ENCODE results near the gene ATOSB. TPM values are rescaled to one million over a fixed set of nuclear protein-coding genes. Genes with fewer than 3 reads are reported as not detected.

Gene ATOSB
- polyA plus RNA-seq, 3 donors, result 11.8 to 12.3 (median 12.0) TPM

- DNase-seq (ENCODE audit: low read depth in 3 of 3, low spot score in 2 of 3), result peak in 1 of 3 donors; percentile 76
These were observed 19.4 kb downstream of the ATOSB start, which contains the start of gene PIGO for GRCh38 chr9:35096035-35096849. TSS of gene PIGO (minus strand) at chr9:35096591. CDS start at chr9:35095565, 1,026 bp downstream.

DNA sequence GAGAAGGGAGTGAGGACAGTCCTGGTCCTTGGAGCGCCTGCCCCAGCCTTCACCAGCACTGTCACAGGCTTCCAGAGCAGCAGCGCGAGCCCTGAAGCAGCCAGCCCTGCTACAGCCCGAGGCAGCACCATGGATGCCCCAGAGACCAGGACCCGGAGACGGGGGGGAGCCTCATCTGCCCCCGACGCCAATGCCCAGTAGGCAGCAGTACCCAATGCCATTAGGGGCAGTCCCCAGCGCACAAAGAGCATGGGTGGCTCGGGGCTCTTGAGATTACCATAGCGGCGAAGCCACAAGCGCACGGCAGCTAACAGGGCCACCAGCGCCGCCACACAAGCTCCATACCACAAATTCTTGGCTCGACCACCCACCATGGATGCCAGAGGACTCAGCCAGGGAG, 24.1 kb downstream of the ATOSB start:
- no peak for DNase-seq (ENCODE audit: low read depth in 3 of 3, low spot score in 2 of 3)

DNA sequence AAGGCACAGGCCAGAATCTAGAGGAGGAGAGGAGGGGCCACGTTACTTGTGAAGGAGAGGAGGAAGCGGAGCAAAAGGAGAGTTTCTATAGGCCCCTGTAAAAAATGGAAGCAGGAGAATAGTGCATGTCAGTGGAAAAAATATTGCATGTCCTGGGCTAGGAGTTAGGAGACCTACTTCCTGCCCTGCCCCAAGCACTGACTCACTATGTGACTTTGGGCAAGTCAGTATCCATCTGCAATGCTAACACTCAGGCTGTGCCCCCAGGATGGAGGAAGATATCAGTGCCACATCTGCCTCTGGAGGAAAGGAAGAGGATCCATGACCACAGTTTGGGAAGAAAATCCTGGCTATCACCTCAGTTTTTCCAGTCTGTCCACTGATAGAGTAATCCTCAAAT, 26.2 kb downstream of the ATOSB start:
- DNase-seq (ENCODE audit: low read depth in 3 of 3, low spot score in 2 of 3), result no peak

DNA sequence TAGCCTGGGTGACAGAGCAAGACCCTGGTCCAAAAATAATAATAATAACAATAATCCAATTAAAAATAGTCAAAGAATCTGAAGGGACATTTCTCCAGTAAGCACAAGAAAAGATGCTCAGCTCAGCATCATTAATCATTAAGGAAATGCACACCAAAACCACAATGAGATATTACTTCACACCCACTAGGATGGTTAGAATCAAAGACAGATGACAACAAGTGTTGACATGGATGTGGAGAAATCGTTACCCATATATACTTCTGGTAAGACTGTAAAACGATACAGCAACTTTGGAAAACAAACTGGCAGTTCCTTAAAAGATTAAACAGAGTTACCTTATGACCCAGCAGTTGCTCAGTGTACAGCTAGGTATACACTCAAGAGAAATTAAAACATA, 30.6 kb downstream of the ATOSB start:
- DNase-seq (ENCODE audit: low read depth in 3 of 3, low spot score in 2 of 3), result no peak

- peak; percentile 77 to 88 (median 84) for DNase-seq (ENCODE audit: low read depth in 3 of 3, low spot score in 2 of 3)
These were observed 36.0 kb downstream of the ATOSB start, which contains the start of gene FANCG for GRCh38 chr9:35079426-35080341. TSS of gene FANCG (minus strand) at chr9:35079942. CDS start at chr9:35079524, 418 bp downstream.

- DNase-seq (ENCODE audit: low read depth in 3 of 3, low spot score in 2 of 3), result no peak
These were observed 36.6 kb downstream of the ATOSB start for GRCh38 chr9:35079041-35079425.

DNA sequence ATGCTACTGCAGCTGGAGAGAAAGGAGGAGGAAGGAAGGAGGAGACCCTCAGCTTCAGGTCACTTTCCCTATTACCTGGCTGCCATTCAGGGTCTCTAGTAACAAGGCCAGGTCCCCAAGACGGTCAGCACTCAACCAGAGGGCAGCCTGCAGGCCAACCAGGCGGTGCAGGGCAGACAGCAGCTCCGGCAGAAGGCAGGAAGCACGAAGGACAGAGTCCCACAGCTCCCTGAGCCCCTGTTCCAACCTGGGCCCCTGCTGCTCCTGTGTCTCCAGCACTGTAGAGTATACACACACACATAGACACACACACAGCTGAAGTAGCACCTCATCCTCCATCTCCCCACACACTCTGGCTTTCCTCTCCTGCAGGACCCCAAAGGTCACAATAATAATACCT, 37.6 kb downstream of the ATOSB start:
- no peak for DNase-seq (ENCODE audit: low read depth in 3 of 3, low spot score in 2 of 3)

- DNase-seq (ENCODE audit: low read depth in 3 of 3, low spot score in 2 of 3), result no peak
These were observed 38.8 kb downstream of the ATOSB start for GRCh38 chr9:35076848-35077247.

DNA sequence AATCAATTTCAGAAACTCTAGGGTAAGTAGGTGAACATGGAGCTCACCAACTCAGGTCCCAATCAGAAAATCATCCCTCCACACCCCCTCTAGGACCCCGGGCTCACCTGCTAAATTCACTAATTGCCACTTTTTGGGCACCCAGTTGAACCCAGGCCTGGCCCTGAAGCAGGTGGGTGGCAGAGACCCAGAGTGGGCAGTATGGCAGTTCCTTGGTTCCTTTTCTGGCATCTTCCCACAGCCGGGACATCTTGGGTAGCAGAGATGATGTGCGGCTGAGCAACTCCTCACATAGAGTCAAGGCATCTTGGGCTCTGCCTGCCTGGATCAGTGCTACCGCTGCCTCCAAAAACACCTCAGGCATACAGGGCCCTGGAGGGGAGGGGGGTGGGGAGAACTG, 40.3 kb downstream of the ATOSB start:
- no peak for DNase-seq (ENCODE audit: low read depth in 3 of 3, low spot score in 2 of 3)

GRCh38 chr9:35074791-35075190, 40.9 kb downstream of the ATOSB start:
- no peak for DNase-seq (ENCODE audit: low read depth in 3 of 3, low spot score in 2 of 3)

GRCh38 chr9:35074141-35074540, 41.5 kb downstream of the ATOSB start:
- DNase-seq (ENCODE audit: low read depth in 3 of 3, low spot score in 2 of 3), result no peak

DNA sequence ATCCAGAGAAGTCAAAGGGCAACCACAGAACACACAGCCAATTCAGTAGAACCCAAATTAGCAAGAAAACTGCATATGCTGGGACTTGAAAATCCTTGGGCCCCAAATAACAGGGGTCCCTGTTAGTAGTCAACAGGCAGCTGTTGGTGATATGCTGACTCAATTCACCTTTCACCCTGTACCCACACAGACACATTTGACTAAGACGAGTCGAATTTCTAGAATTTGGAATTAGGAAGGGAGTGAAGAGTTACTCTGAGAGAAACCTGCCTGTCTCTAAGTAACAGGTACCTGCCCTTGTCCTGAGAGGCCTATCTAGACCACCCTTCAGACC, 42.4 kb downstream of the ATOSB start:
- no peak for DNase-seq (ENCODE audit: low read depth in 3 of 3, low spot score in 2 of 3)

GRCh38 chr9:35072461-35073278, 43.0 kb downstream of the ATOSB start, which contains the start of gene VCP:
TSS of gene VCP (minus strand) at chr9:35072625. CDS start at chr9:35072353, 272 bp downstream.
- peak; percentile 92 to 96 (median 95) for DNase-seq (ENCODE audit: low read depth in 3 of 3, low spot score in 2 of 3)

DNA sequence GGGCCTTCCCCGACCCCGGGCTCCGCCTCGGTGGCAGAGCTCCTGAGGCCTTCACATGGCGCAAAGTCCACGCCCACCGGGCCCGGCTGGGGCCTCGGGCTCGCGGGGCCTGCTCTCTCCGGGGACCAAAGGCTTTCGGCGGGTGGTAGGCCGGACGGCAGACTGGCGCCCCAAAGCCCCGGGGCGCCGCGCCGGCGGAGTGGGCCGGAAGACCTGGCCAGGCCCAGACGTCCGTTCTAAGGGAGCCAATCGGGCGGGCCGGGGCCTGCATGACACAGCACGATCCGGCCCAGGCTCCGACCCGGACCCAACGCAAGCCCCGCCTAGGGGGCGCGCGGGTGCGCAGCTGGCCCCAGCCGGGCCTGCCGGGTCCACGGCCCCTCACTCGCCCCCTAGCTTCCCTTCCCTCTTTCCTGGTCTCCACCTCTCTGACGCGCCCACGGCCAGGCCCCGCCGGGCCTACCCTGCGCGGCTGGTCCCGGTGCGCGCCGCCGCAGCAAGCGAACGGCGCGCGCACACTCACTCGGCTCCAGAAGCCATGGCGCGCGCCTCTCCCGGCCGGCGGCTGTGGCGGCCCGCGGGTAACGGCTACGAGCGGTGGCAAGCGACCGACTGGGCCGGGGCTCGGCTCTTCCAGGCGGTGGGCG, 43.7 kb downstream of the ATOSB start:
- peak; percentile 50 to 69 (median 67) for DNase-seq (ENCODE audit: low read depth in 3 of 3, low spot score in 2 of 3)

- DNase-seq (ENCODE audit: low read depth in 3 of 3, low spot score in 2 of 3), result peak in 1 of 3 donors; percentile 29
These were observed 44.5 kb downstream of the ATOSB start for GRCh38 chr9:35070823-35071813.

GRCh38 chr9:35069020-35069419, 46.6 kb downstream of the ATOSB start:
- no peak for DNase-seq (ENCODE audit: low read depth in 3 of 3, low spot score in 2 of 3)

GRCh38 chr9:35067056-35067455, 48.6 kb downstream of the ATOSB start:
- no peak for DNase-seq (ENCODE audit: low read depth in 3 of 3, low spot score in 2 of 3)

DNA sequence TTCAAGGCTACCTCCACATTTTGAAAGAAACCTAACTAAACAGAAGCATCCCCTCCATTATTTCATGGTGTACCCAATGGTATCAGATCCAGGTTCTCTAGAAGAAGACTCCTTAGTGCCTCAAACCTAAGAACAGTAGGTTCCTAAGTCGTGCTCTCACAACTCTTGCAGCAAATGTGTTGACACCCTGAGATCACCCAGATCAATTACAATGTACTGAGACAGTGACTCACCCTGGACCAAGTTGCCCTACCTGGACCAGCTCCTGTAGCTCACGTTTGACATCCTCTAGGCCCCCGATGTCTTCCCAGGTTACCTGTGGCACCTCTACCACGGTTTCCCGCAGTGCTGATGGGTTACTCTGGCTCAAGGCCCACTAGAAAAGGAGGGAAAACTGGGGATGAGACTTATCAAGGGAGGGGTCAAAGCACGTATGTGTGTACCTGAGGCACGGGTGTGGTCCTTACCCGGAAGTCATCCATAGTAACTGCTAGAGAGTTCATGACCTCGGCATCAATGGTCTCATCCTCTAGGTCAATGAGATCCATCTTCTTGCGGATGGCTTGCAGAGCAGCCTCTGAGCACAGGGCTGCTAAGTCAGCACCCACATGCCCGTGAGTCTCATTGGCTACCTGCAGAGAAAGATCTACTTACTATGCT, 55.0 kb downstream of the ATOSB start:
- DNase-seq (ENCODE audit: low read depth in 3 of 3, low spot score in 2 of 3), result no peak
